ENCODE data around the gene NEDD9.

DNA sequence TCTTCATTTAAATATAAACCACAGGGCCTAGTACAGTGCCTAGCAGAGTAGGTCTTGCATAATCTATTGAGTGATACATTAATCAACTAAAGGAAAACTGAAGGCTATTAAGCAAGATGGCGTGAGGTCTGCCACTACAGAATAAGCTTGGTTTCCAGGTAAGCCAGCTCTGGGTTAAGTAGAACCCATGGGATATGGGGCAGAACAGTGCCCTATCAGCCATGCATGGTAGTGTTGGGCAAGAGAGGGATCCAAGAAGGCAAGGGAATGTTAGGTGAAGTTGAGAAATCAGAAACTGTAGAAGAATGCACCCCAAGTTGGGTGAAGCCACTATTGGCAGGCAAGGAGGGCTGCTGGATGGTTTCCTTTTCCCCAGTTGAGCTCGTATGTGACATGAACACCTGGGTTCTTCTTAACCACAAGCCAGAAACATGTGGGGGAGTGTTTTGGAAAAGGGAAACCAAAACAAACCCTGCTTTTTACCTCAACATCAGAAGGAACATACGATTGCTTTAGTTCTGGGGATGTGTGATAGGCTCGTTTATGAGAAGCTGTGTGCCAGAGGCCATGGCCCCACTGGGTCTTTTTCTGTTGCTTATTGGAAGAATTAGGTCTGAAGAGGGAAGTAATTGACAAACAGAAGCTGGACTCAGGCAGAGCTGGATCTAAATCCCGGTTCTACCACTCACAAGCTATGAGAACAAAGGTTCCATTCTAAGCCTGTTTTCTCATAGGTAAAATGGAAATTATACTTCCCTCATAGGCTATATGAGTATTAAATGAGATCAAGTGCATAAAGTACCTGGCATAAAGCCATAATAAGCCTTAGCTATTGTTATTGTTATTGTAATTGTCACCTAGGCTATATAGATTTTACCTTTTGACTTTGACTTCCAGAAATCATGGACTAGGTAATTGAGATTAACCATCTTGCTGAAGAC is 33.5 kb downstream of the NEDD9 start:
- TF ChIP-seq, protein P1, sequence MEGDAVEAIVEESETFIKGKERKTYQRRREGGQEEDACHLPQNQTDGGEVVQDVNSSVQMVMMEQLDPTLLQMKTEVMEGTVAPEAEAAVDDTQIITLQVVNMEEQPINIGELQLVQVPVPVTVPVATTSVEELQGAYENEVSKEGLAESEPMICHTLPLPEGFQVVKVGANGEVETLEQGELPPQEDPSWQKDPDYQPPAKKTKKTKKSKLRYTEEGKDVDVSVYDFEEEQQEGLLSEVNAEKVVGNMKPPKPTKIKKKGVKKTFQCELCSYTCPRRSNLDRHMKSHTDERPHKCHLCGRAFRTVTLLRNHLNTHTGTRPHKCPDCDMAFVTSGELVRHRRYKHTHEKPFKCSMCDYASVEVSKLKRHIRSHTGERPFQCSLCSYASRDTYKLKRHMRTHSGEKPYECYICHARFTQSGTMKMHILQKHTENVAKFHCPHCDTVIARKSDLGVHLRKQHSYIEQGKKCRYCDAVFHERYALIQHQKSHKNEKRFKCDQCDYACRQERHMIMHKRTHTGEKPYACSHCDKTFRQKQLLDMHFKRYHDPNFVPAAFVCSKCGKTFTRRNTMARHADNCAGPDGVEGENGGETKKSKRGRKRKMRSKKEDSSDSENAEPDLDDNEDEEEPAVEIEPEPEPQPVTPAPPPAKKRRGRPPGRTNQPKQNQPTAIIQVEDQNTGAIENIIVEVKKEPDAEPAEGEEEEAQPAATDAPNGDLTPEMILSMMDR (conservative IDR thresholded peaks at IDR 0.05; ENCODE audit: low read length): no peak
- TF ChIP-seq EZH2phosphoT487 (IDR thresholded peaks at IDR 0.05; ENCODE audit: borderline replicate concordance): no peak
